Osteoblast (primary cell): ENCODE results near the gene VSIG10. TPM values are rescaled to one million over a fixed set of nuclear protein-coding genes. Genes with fewer than 3 reads are reported as not detected.
A peak's percentile ranks its signal among the peaks of the same experiment; 100 is the strongest.

Experiments used
- DNase-seq: peaks from one replicate; pipeline ENCODE4 v3.0.0; 2011; ENCODE audit warnings: low spot score, mixed read lengths; ENCODE audit not compliant: insufficient read length; ENCODE audit errors: missing footprints
- H2AFZ ChIP-seq: 2 replicates; pipeline ENCODE4 v1.6.0; 2011; ENCODE audit warnings: mild to moderate bottlenecking, low read length
- H3K27ac ChIP-seq: 2 replicates; pipeline ENCODE4 v1.5.1; 2011; ENCODE audit warnings: mild to moderate bottlenecking, low read depth, low read length, moderate library complexity
- H3K27me3 ChIP-seq: 2 replicates; pipeline ENCODE4 v1.6.0; 2012; ENCODE audit warnings: mild to moderate bottlenecking, control low read depth, inconsistent platforms, low read length, moderate library complexity; ENCODE audit not compliant: insufficient read depth
- H3K36me3 ChIP-seq: 2 replicates; pipeline ENCODE4 v1.5.1; 2011; ENCODE audit warnings: mild to moderate bottlenecking, low read length, control low read depth, moderate library complexity; ENCODE audit not compliant: insufficient read depth
- H3K4me1 ChIP-seq: 2 replicates; pipeline ENCODE4 v1.5.1; 2011; ENCODE audit warnings: mild to moderate bottlenecking, low read length, control low read depth, moderate library complexity; ENCODE audit not compliant: insufficient read depth
- H3K4me2 ChIP-seq: 2 replicates; pipeline ENCODE4 v1.6.0; 2011; ENCODE audit warnings: mild to moderate bottlenecking, low read length; ENCODE audit not compliant: insufficient read depth
- H3K4me3 ChIP-seq: fragments of 200-600 bp; sonication (generic); 3 replicates; pipeline ENCODE4 v1.5.1; 2012; ENCODE audit warnings: mild to moderate bottlenecking, low read length, inconsistent platforms; ENCODE audit not compliant: insufficient read depth
- H3K79me2 ChIP-seq: 2 replicates; pipeline ENCODE4 v1.6.0; 2012; ENCODE audit warnings: mild to moderate bottlenecking, low read length, control low read depth, inconsistent platforms; ENCODE audit not compliant: insufficient read depth
- H3K9me3 ChIP-seq: 2 replicates; pipeline ENCODE4 v1.5.1; 2011; ENCODE audit warnings: low read depth, low read length, control low read depth
- H4K20me1 ChIP-seq: 2 replicates; pipeline ENCODE4 v1.6.0; 2012; ENCODE audit warnings: mild to moderate bottlenecking, low read length, control low read depth; ENCODE audit not compliant: insufficient read depth
- CTCF ChIP-seq: IDR thresholded peaks from 2 replicates; pipeline ENCODE4 v1.5.1; 2011; ENCODE audit warnings: mild to moderate bottlenecking, low read depth, low read length, moderate library complexity; ENCODE audit errors: extremely low read depth
- total RNA-seq: library from RNA; depleted of rRNA; stranded (reverse); fragments of >200 nt; gene quantifications from 2 replicates; pipeline ENCODE4 v1.2.3, GENCODE V29; 2012

Gene VSIG10
- total RNA-seq, 1 donor, result 30.4 TPM

- Histone ChIP-seq H3K9me3 (no peaks in the 10 kb centered on the region), H3K4me3 (no peak overlapping the region), H3K27ac (no peak overlapping the region), H3K4me2 (no peak overlapping the region), H3K79me2 (peaks cover 71% of the 10 kb centered on the region), H4K20me1 (peaks cover 11% of the 10 kb centered on the region), H3K4me1 (peaks cover 52% of the 10 kb centered on the region), H2AFZ (no peak overlapping the region), H3K36me3 (peaks cover 15% of the 10 kb centered on the region), H3K27me3 (no peaks in the 10 kb centered on the region)
- no peak for DNase-seq
- TF ChIP-seq CTCF, result no peak
Measured at GRCh38 chr12:118055865-118056773, 47.7 kb downstream of the VSIG10 start.

GRCh38 chr12:118055144-118055557, 48.7 kb downstream of the VSIG10 start:
- H3K4me1 ChIP-seq, result peaks cover 49% of the 10 kb centered on the region
- no peak overlapping the region for H3K4me3 ChIP-seq
- no peaks in the 10 kb centered on the region for H3K9me3 ChIP-seq
- no peak overlapping the region for H3K4me2 ChIP-seq
- no peak overlapping the region for H3K27ac ChIP-seq
- peaks cover 25% of the 10 kb centered on the region for H3K36me3 ChIP-seq
- H4K20me1 ChIP-seq, result peaks cover 16% of the 10 kb centered on the region
- no peak for DNase-seq
- TF ChIP-seq CTCF, result peak; percentile 59
- H3K79me2 ChIP-seq, result peaks cover 76% of the 10 kb centered on the region
- no peak overlapping the region for H2AFZ ChIP-seq
- H3K27me3 ChIP-seq, result no peaks in the 10 kb centered on the region

DNA sequence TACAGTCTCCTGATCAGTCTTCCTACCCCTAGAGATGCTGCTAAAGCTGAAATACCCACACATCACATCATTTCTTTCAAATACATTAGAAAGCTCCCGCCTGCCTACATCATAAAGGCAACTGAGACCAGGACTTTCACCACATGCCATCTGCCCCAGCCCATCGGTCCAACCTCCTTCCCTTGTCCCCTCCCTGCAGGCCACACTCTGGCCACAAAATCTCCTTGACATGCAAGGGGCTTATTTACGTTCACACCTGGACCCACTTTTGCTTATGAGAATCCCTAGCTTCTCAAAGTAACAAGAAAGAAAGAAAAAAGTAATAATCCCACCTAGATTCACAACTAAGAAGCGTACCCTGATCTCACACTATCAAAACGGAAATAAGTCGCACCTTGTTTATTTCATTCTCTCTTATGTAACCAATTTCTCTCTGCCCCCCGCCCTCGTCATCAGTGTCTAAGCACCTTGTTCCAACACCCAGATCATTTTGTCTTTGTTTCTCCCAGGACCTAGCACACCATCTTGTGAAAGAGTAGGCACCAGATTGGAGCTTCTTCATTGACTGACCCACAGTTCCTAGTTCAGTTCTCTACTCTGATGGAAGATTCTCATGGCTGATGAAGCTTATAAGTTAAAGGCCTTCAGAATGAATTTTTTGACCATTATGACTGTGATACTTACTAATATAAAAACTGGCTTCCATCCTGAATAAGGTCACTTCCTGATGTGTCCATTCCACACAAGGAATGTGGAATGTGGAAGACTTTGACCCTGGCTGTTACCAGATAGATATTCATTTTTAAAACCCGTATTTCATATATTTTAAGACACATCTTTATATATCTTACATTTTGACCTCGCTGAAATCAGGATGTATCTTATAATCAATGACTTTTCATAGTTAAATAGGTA, 50.5 kb downstream of the VSIG10 start:
- Histone ChIP-seq H3K9me3 (no peaks in the 10 kb centered on the region), H3K4me1 (peaks cover 37% of the 10 kb centered on the region), H3K4me3 (no peak overlapping the region), H4K20me1 (peaks cover 24% of the 10 kb centered on the region), H3K27me3 (no peaks in the 10 kb centered on the region), H3K4me2 (peak overlapping the region; percentile 57), H2AFZ (no peak overlapping the region), H3K36me3 (peaks cover 41% of the 10 kb centered on the region), H3K27ac (peak overlapping the region; percentile 85), H3K79me2 (peaks cover 80% of the 10 kb centered on the region)
- no peak for DNase-seq
- TF ChIP-seq CTCF, result no peak
